ENCODE measurements around the gene CARD14.

DNA sequence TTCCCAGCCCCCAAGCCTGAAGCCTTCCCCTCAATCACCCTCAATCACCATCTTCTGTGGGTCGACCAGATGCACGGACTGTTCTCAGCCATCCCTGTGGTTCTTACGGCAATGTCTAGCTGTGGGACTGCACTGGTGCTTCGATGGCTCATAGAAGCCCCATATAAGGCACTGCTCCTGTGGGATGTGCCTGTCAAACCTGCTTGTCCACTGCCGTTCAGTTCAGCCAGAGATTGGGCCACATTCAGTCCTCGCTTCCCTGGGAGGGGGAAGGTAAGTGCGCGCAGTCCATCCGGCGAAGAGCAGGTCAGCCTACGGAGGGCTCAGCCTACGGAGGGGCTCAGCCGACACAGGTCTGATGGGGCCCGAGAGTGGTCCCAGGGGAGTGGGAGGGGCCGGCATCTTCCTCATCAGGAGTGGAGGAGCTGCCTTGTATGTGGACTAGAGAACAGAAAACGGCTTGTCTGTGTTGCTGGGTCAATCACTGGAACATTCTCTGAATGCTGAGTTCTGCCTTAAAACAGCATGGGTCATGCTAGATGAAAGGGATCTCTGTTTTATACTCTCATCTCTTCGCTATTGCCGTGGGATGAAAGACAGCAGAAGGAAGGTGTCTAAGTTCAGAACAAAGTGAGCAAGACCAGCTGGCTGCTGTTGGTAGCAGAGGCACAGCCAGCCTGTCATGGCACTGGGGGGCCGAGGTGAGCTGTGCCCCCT, at the start of gene CARD14:
- TF ChIP-seq, protein P1, sequence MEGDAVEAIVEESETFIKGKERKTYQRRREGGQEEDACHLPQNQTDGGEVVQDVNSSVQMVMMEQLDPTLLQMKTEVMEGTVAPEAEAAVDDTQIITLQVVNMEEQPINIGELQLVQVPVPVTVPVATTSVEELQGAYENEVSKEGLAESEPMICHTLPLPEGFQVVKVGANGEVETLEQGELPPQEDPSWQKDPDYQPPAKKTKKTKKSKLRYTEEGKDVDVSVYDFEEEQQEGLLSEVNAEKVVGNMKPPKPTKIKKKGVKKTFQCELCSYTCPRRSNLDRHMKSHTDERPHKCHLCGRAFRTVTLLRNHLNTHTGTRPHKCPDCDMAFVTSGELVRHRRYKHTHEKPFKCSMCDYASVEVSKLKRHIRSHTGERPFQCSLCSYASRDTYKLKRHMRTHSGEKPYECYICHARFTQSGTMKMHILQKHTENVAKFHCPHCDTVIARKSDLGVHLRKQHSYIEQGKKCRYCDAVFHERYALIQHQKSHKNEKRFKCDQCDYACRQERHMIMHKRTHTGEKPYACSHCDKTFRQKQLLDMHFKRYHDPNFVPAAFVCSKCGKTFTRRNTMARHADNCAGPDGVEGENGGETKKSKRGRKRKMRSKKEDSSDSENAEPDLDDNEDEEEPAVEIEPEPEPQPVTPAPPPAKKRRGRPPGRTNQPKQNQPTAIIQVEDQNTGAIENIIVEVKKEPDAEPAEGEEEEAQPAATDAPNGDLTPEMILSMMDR (conservative IDR thresholded peaks at IDR 0.05) = no peak
- TF ChIP-seq EZH2 (IDR thresholded peaks at IDR 0.05; ENCODE audit: low read depth) = no peak

Measured in PC-9 (cell line).